ENCODE data around the gene MACC1. TPM values are rescaled to one million over a fixed set of nuclear protein-coding genes. Genes with fewer than 3 reads are reported as not detected.

MACC1 gene
- total RNA-seq, 1 donor = 0.36 TPM

GRCh38 chr7:20133803-20134202 lies 83.4 kb downstream of the MACC1 start:
- Histone ChIP-seq H3K9me3 (ENCODE audit: low read depth, low read length) (no peaks in the 10 kb centered on the region), H3K4me3 (ENCODE audit: insufficient read depth, low read length) (no peak overlapping the region), H3K4me1 (ENCODE audit: insufficient read depth, low read length) (no peaks in the 10 kb centered on the region), H3K27me3 (ENCODE audit: insufficient read depth, low read length) (no peaks in the 10 kb centered on the region), H3K4me2 (ENCODE audit: insufficient read depth, low read length) (no peak overlapping the region), H3K27ac (ENCODE audit: low read depth, low read length) (no peak overlapping the region), H3K36me3 (ENCODE audit: insufficient read depth, low read length) (no peaks in the 10 kb centered on the region), H3K79me2 (ENCODE audit: insufficient read depth, low read length) (no peaks in the 10 kb centered on the region), H4K20me1 (ENCODE audit: insufficient read depth, low read length) (no peaks in the 10 kb centered on the region), H2AFZ (ENCODE audit: low read length) (no peak overlapping the region)
- no peak for DNase-seq (ENCODE audit: insufficient read length, low spot score, missing footprints)
- TF ChIP-seq CTCF (IDR thresholded peaks at IDR 0.05; ENCODE audit: extremely low read depth, low read depth, low read length) = no peak

- H4K20me1 ChIP-seq (ENCODE audit: insufficient read depth, low read length) = no peaks in the 10 kb centered on the region
- H3K79me2 ChIP-seq (ENCODE audit: insufficient read depth, low read length) = no peaks in the 10 kb centered on the region
- no peaks in the 10 kb centered on the region for H3K4me1 ChIP-seq (ENCODE audit: insufficient read depth, low read length)
- DNase-seq (ENCODE audit: insufficient read length, low spot score, missing footprints) = no peak
- no peak overlapping the region for H3K4me3 ChIP-seq (ENCODE audit: insufficient read depth, low read length)
- no peak for TF ChIP-seq CTCF (IDR thresholded peaks at IDR 0.05; ENCODE audit: extremely low read depth, low read depth, low read length)
- no peaks in the 10 kb centered on the region for H3K36me3 ChIP-seq (ENCODE audit: insufficient read depth, low read length)
- no peaks in the 10 kb centered on the region for H3K9me3 ChIP-seq (ENCODE audit: low read depth, low read length)
- H3K27ac ChIP-seq (ENCODE audit: low read depth, low read length) = no peak overlapping the region
- no peak overlapping the region for H3K4me2 ChIP-seq (ENCODE audit: insufficient read depth, low read length)
- no peak overlapping the region for H2AFZ ChIP-seq (ENCODE audit: low read length)
- H3K27me3 ChIP-seq (ENCODE audit: insufficient read depth, low read length) = no peaks in the 10 kb centered on the region
Measured at GRCh38 chr7:20132585-20132984, 84.6 kb downstream of the MACC1 start.

DNA sequence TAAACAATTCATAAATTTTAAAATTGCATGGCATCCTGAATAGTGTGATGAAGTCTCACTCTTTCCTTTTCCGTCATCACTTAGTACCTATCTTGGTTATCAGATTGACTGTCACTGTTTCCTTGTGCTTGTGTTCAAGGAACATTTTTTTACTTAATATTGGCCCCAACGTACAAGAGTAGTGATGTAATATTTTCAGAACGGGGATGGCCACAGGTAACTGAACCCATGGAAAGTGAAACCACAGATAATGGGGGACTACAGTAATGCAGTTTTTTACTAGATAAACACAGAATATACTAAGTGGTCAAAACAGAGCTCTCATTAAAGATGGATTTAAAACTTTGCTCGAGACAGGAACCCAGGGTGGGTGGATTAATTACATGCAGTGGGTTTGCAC lies 85.4 kb downstream of the MACC1 start:
- Histone ChIP-seq H3K36me3 (ENCODE audit: insufficient read depth, low read length) (no peaks in the 10 kb centered on the region), H3K79me2 (ENCODE audit: insufficient read depth, low read length) (no peaks in the 10 kb centered on the region), H3K27me3 (ENCODE audit: insufficient read depth, low read length) (no peaks in the 10 kb centered on the region)

DNA sequence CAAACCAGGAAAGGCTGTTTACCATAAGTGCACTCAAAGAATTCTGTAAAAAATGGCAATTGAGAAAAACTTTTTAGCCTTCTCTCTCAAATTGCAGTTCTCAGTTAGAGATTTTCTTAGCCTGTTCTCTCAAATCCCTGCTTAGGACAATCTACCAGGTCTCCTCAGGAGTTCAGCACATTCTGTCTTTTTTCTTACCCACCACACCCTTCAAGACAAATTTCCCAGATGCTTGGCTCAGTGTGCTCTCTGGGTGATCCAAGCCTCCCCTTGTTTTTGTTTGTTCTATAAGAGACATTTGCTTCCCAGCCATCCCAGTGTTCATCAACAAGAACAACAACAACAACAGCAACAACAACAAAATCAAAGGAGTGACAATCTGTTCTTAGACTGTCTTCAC lies 87.3 kb downstream of the MACC1 start:
- no peak for DNase-seq (ENCODE audit: insufficient read length, low spot score, missing footprints)
- no peaks in the 10 kb centered on the region for H3K4me1 ChIP-seq (ENCODE audit: insufficient read depth, low read length)
- H3K27me3 ChIP-seq (ENCODE audit: insufficient read depth, low read length) = no peaks in the 10 kb centered on the region
- no peaks in the 10 kb centered on the region for H3K36me3 ChIP-seq (ENCODE audit: insufficient read depth, low read length)
- H3K79me2 ChIP-seq (ENCODE audit: insufficient read depth, low read length) = no peaks in the 10 kb centered on the region
- H3K27ac ChIP-seq (ENCODE audit: low read depth, low read length) = no peak overlapping the region
- TF ChIP-seq CTCF (IDR thresholded peaks at IDR 0.05; ENCODE audit: extremely low read depth, low read depth, low read length) = no peak
- no peaks in the 10 kb centered on the region for H3K9me3 ChIP-seq (ENCODE audit: low read depth, low read length)
- H2AFZ ChIP-seq (ENCODE audit: low read length) = no peak overlapping the region
- no peaks in the 10 kb centered on the region for H4K20me1 ChIP-seq (ENCODE audit: insufficient read depth, low read length)
- no peak overlapping the region for H3K4me3 ChIP-seq (ENCODE audit: insufficient read depth, low read length)
- H3K4me2 ChIP-seq (ENCODE audit: insufficient read depth, low read length) = no peak overlapping the region

More for the DNA sequence above, 85.4 kb downstream of the MACC1 start:
- Histone ChIP-seq H2AFZ (ENCODE audit: low read length) (no peak overlapping the region), H3K4me3 (ENCODE audit: insufficient read depth, low read length) (no peak overlapping the region), H3K4me2 (ENCODE audit: insufficient read depth, low read length) (no peak overlapping the region), H3K9me3 (ENCODE audit: low read depth, low read length) (no peaks in the 10 kb centered on the region), H3K4me1 (ENCODE audit: insufficient read depth, low read length) (no peaks in the 10 kb centered on the region), H3K27ac (ENCODE audit: low read depth, low read length) (no peak overlapping the region), H4K20me1 (ENCODE audit: insufficient read depth, low read length) (no peaks in the 10 kb centered on the region)
- DNase-seq (ENCODE audit: insufficient read length, low spot score, missing footprints) = no peak
- TF ChIP-seq CTCF (IDR thresholded peaks at IDR 0.05; ENCODE audit: extremely low read depth, low read depth, low read length) = no peak
